Stimulated activated effector memory CD8-positive, alpha-beta T cell treated with anti-CD3 and anti-CD28 coated beads, Interleukin-12 subunit alpha, Interleukin-12 subunit beta, amount 100 ng/mL, for 72 hours (primary cell): Measurements from ENCODE around the gene SLC9A9.

Experiments used
- ATAC-seq: fragments of 150-1000 bp; cut with Tn5 transposase; 2 replicates; pipeline ENCODE4 v1.10.0; 2021
- DNase-seq, 2 donors: peaks; one replicate each; pipeline ENCODE4 v3.0.0; 2021 to 2022; ENCODE audit warnings: low spot score in 2 of 2
- H3K27ac Mint-ChIP-seq: one replicate; pipeline ENCODE4 v1.8.0; 2022; ENCODE audit warnings: mild to moderate bottlenecking, mixed read lengths
- H3K36me3 Mint-ChIP-seq: one replicate; pipeline ENCODE4 v1.8.0; 2022; ENCODE audit warnings: mild to moderate bottlenecking, mixed read lengths
- H3K4me1 Mint-ChIP-seq: one replicate; pipeline ENCODE4 v1.8.0; 2022; ENCODE audit warnings: mixed read lengths
- H3K4me3 Mint-ChIP-seq: one replicate; pipeline ENCODE4 v1.8.0; 2022; ENCODE audit warnings: mild to moderate bottlenecking, mixed read lengths
- H3K9me3 Mint-ChIP-seq: one replicate; pipeline ENCODE4 v1.8.0; 2022; ENCODE audit warnings: mixed read lengths

SLC9A9 gene

GRCh38 chr3:143216709-143217182, 631.5 kb downstream of the SLC9A9 start:
- H3K36me3 Mint-ChIP-seq, result no peaks in the 10 kb centered on the region
- peak overlapping the region; percentile 15 for H3K27ac Mint-ChIP-seq
- ATAC-seq, result no peak
- no peaks in the 10 kb centered on the region for H3K9me3 Mint-ChIP-seq
- H3K4me3 Mint-ChIP-seq, result no peak overlapping the region
- no peaks in the 10 kb centered on the region for H3K4me1 Mint-ChIP-seq
- no peak for DNase-seq
